Central memory CD4-positive, alpha-beta T cell (primary cell): ENCODE results near the gene PMEPA1.

Experiments
- DNase-seq: peaks from one replicate; pipeline ENCODE4 v3.0.0; 2022

Gene PMEPA1

GRCh38 chr20:57711311-57711712, 1.5 kb upstream of the PMEPA1 start:
- DNase-seq = no peak

- DNase-seq = no peak
These were observed 1.0 kb upstream of the PMEPA1 start for GRCh38 chr20:57710841-57711240.

GRCh38 chr20:57708694-57709673, 831 bp downstream of the PMEPA1 start:
- peak; percentile 39 for DNase-seq

GRCh38 chr20:57707849-57708693, 1.7 kb downstream of the PMEPA1 start:
- DNase-seq = no peak

GRCh38 chr20:57707320-57707719, 2.5 kb downstream of the PMEPA1 start:
- DNase-seq = no peak

- no peak for DNase-seq
These were observed 4.5 kb downstream of the PMEPA1 start for GRCh38 chr20:57705127-57705899.

- DNase-seq = no peak
These were observed 5.6 kb downstream of the PMEPA1 start for GRCh38 chr20:57704245-57704644.

GRCh38 chr20:57703013-57703412, 6.8 kb downstream of the PMEPA1 start:
- no peak for DNase-seq

GRCh38 chr20:57702521-57702920, 7.3 kb downstream of the PMEPA1 start:
- DNase-seq = no peak

- DNase-seq = no peak
These were observed 7.7 kb downstream of the PMEPA1 start for GRCh38 chr20:57702091-57702490.

- no peak for DNase-seq
These were observed 8.2 kb downstream of the PMEPA1 start for GRCh38 chr20:57701651-57702050.

GRCh38 chr20:57701090-57701489, 8.7 kb downstream of the PMEPA1 start:
- no peak for DNase-seq

- no peak for DNase-seq
These were observed 10.4 kb downstream of the PMEPA1 start for GRCh38 chr20:57699395-57699794.

- no peak for DNase-seq
These were observed 10.9 kb downstream of the PMEPA1 start for GRCh38 chr20:57698867-57699275.

- DNase-seq = no peak
These were observed 11.5 kb downstream of the PMEPA1 start for GRCh38 chr20:57698116-57698866.

- no peak for DNase-seq
These were observed 12.3 kb downstream of the PMEPA1 start for GRCh38 chr20:57697543-57697942.

GRCh38 chr20:57696401-57696961, 13.3 kb downstream of the PMEPA1 start:
- no peak for DNase-seq

GRCh38 chr20:57695940-57696339, 13.9 kb downstream of the PMEPA1 start:
- no peak for DNase-seq

- no peak for DNase-seq
These were observed 14.8 kb downstream of the PMEPA1 start for GRCh38 chr20:57695012-57695411.

GRCh38 chr20:57694481-57694880, 15.3 kb downstream of the PMEPA1 start:
- no peak for DNase-seq

- no peak for DNase-seq
These were observed 16.0 kb downstream of the PMEPA1 start for GRCh38 chr20:57693670-57694329.
